ENCODE data around the gene FAM221A. TPM values are rescaled to one million over a fixed set of nuclear protein-coding genes. Genes with fewer than 3 reads are reported as not detected.
A peak's percentile ranks its signal among the peaks of the same experiment; 100 is the strongest.

FAM221A gene
- total and polyA plus RNA-seq, 9 of the 15 experiments (the other 6 are each of a cell fraction or from before 2014, with no cell fraction given): not detected

GRCh38 chr7:23700046-23700445, 20.0 kb downstream of the FAM221A start:
- ATAC-seq (no peak; the same call in 2 of the 3 replicates), FAIRE-seq (peak; percentile 72), DNase-seq (ENCODE audit: extremely low read depth in 1 of 4, low spot score in 3 of 4) (peak in 1 of 4 experiments; percentile 36)
- H3K4me1 ChIP-seq (replicated peaks in 1 of 2; ENCODE audit: control insufficient read depth in 2 of 2, insufficient read depth in 2 of 2, low read length in 2 of 2): peaks cover 0 to 3% of the 10 kb centered on the region in 2 experiments; a peak in 1 of 5 replicates
- H3K27me3 ChIP-seq (ENCODE audit: control insufficient read depth in 2 of 2, insufficient read depth in 2 of 2, low read length in 2 of 2): no peaks in the 10 kb centered on the region
- POLR2A ChIA-PET: no interaction called here
- no peaks in the 10 kb centered on the region for H3K9me1 ChIP-seq (ENCODE audit: control insufficient read depth, insufficient read depth, low read length)
- H2AFZ ChIP-seq (ENCODE audit: low read depth, low read length): no peak overlapping the region
- no peaks in the 10 kb centered on the region for H3K79me2 ChIP-seq (ENCODE audit: control insufficient read depth, insufficient read depth, low read length)
- no peaks in the 10 kb centered on the region for H3K36me3 ChIP-seq (ENCODE audit: control insufficient read depth, insufficient read depth, low read length)
- H4K20me1 ChIP-seq (replicated peaks; ENCODE audit: control insufficient read depth, insufficient read depth, low read length): no peaks in the 10 kb centered on the region
- no peak overlapping the region for H3K4me3 ChIP-seq
- no peak overlapping the region for H3K9ac ChIP-seq (ENCODE audit: insufficient read depth in 1 of 2, low read depth in 2 of 2, low read length in 2 of 2)
- CTCF ChIA-PET (ENCODE audit: low intra/inter-chr PET ratio): no interaction called here
- no peak overlapping the region for H3K27ac ChIP-seq (ENCODE audit: extremely low read depth, low read depth, low read length)
- no peaks in the 10 kb centered on the region for H3K9me3 ChIP-seq (replicated peaks; ENCODE audit: control insufficient read depth, insufficient read depth, low read depth, low read length)
- WGBS (ENCODE audit: insufficient coverage, low coverage, missing lambda C conversion rate): 20% methylated on average over 4 of the region's 4 CpGs
- no TSS peak for BruUV-seq (replicated peaks)
- intact Hi-C loops (cut with micrococcal nuclease): loop anchor here (10.0 kb wide), 1 partner anchor 345 kb away; no protein-coding TSS in a partner anchor
- in situ Hi-C loops (cut with MboI): loop anchor here (25.0 kb wide), 1 partner anchor 438 kb away; no protein-coding TSS in a partner anchor
- H3K4me2 ChIP-seq (ENCODE audit: insufficient read depth, low read length): no peak overlapping the region
- TF ChIP-seq NFIC (IDR thresholded peaks at IDR 0.05) (peak; percentile 98), SP1 (CRISPR knock-in tag; IDR thresholded peaks at IDR 0.05) (no peak), NFIX (CRISPR knock-in tag; IDR thresholded peaks at IDR 0.05; ENCODE audit: low read depth) (peak; percentile 90), SMAD1 (IDR thresholded peaks at IDR 0.05; ENCODE audit: low read depth, low read length, partially characterized antibody) (no peak)

GRCh38 chr7:23709081-23709750, 29.2 kb downstream of the FAM221A start:
- BruUV-seq (replicated peaks): no TSS peak
- no peak for FAIRE-seq
- TF ChIP-seq ZBTB26 (CRISPR knock-in tag; IDR thresholded peaks at IDR 0.05) (no peak), NONO (IDR thresholded peaks at IDR 0.05; ENCODE audit: low read depth in 2 of 2, low read length in 1 of 2) (no peak), KAT2B (IDR thresholded peaks at IDR 0.05; ENCODE audit: low read depth, low read length) (no peak), BCL6 (CRISPR knock-in tag; IDR thresholded peaks at IDR 0.05) (no peak), CGGBP1 (CRISPR knock-in tag; IDR thresholded peaks at IDR 0.05) (no peak), NRF1 (conservative IDR thresholded peaks at IDR 0.05 in 1 of 2, IDR thresholded peaks at IDR 0.05 in 1 of 2) (no peak)
- TF ChIP-seq, protein P1, sequence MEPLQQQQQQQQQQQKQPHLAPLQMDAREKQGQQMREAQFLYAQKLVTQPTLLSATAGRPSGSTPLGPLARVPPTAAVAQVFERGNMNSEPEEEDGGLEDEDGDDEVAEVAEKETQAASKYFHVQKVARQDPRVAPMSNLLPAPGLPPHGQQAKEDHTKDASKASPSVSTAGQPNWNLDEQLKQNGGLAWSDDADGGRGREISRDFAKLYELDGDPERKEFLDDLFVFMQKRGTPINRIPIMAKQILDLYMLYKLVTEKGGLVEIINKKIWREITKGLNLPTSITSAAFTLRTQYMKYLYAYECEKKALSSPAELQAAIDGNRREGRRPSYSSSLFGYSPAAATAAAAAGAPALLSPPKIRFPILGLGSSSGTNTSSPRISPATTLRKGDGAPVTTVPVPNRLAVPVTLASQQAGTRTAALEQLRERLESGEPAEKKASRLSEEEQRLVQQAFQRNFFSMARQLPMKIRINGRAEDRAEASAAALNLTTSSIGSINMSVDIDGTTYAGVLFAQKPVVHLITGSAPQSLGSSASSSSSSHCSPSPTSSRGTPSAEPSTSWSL (CRISPR knock-in tag; IDR thresholded peaks at IDR 0.05; ENCODE audit: borderline replicate concordance): no peak

More at GRCh38 chr7:23709081-23709750, 29.2 kb downstream of the FAM221A start:
- H4K20me1 ChIP-seq (replicated peaks; ENCODE audit: control insufficient read depth, insufficient read depth, low read length): no peaks in the 10 kb centered on the region
- no peaks in the 10 kb centered on the region for H3K9me3 ChIP-seq (replicated peaks; ENCODE audit: control insufficient read depth, insufficient read depth, low read depth, low read length)
- no peak overlapping the region for H2AFZ ChIP-seq (ENCODE audit: low read depth, low read length)
- no peak overlapping the region for H3K27ac ChIP-seq (ENCODE audit: extremely low read depth, low read depth, low read length)
- DNase-seq (ENCODE audit: extremely low read depth in 1 of 4, low spot score in 3 of 4) (no peak), ATAC-seq (no peak)
- H3K9ac ChIP-seq (ENCODE audit: insufficient read depth in 1 of 2, low read depth in 2 of 2, low read length in 2 of 2): no peak overlapping the region
- POLR2A ChIA-PET: no interaction called here
- in situ Hi-C loops (cut with MboI): loop anchor here (5.0 to 25.0 kb wide), 2 partner anchors 137 to 447 kb away; no protein-coding TSS in a partner anchor
- no peaks in the 10 kb centered on the region for H3K9me1 ChIP-seq (ENCODE audit: control insufficient read depth, insufficient read depth, low read length)
- WGBS (ENCODE audit: insufficient coverage, low coverage, missing lambda C conversion rate): 13% methylated on average over 7 of the region's 7 CpGs
- CTCF ChIA-PET (ENCODE audit: low intra/inter-chr PET ratio): no interaction called here
- H3K4me1 ChIP-seq (replicated peaks in 1 of 2; ENCODE audit: control insufficient read depth in 2 of 2, insufficient read depth in 2 of 2, low read length in 2 of 2): no peaks in the 10 kb centered on the region
- H3K4me2 ChIP-seq (ENCODE audit: insufficient read depth, low read length): no peak overlapping the region
- intact Hi-C loops (cut with micrococcal nuclease): loop anchor here (10.0 kb wide), 1 partner anchor 354 kb away; no protein-coding TSS in a partner anchor
- H3K4me3 ChIP-seq: no peak overlapping the region
- no peaks in the 10 kb centered on the region for H3K36me3 ChIP-seq (ENCODE audit: control insufficient read depth, insufficient read depth, low read length)
- peaks cover 0 to 6% of the 10 kb centered on the region in 2 experiments; a peak in 2 of 5 replicates for H3K27me3 ChIP-seq (ENCODE audit: control insufficient read depth in 2 of 2, insufficient read depth in 2 of 2, low read length in 2 of 2)
- no peaks in the 10 kb centered on the region for H3K79me2 ChIP-seq (ENCODE audit: control insufficient read depth, insufficient read depth, low read length)

Data from K562 (cell line).